Right renal pelvis (tissue), 4 donors: ENCODE data around the gene IL22RA2. TPM values are rescaled to one million over a fixed set of nuclear protein-coding genes. Genes with fewer than 3 reads are reported as not detected.
A peak's percentile ranks its signal among the peaks of the same experiment; 100 is the strongest.

Experiments
- DNase-seq, 4 donors: peaks; one replicate each; pipeline ENCODE4 v3.0.0-alpha.2; 2013; ENCODE audit warnings: low read depth in 4 of 4, low spot score in 3 of 4, missing footprints in 1 of 4
- polyA plus RNA-seq, 4 donors: library from polyadenylated mRNA; unstranded; fragments of 120-200 nt; gene quantifications; one replicate each; pipeline ENCODE4 v1.2.1, GENCODE V29; 2013; ENCODE audit not compliant: insufficient read length in 4 of 4

Gene IL22RA2
- polyA plus RNA-seq, 4 donors: not detected

- no peak for DNase-seq
Measured at GRCh38 chr6:137099689-137100403, 73.6 kb downstream of the IL22RA2 start.

- DNase-seq: no peak
Measured at GRCh38 chr6:137097526-137097925, 75.9 kb downstream of the IL22RA2 start.

DNA sequence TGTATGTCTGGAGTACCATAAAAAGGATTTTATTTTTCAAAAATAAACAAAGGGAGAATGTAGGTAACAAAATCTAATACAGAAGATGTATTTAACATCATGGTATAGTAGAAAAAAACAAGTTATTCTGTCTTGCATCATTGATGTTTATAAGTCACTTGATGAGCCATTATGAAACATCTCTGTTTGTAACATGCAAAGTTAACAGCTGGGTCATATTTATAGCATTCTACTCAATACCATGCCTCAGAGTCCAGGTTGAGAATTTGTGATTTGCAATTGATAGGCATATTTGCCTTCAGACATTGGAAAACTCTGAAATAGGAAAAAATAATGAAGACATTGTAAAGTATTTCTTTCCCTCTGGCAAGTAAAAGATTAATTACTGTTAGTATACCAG, 76.4 kb downstream of the IL22RA2 start:
- no peak for DNase-seq

DNA sequence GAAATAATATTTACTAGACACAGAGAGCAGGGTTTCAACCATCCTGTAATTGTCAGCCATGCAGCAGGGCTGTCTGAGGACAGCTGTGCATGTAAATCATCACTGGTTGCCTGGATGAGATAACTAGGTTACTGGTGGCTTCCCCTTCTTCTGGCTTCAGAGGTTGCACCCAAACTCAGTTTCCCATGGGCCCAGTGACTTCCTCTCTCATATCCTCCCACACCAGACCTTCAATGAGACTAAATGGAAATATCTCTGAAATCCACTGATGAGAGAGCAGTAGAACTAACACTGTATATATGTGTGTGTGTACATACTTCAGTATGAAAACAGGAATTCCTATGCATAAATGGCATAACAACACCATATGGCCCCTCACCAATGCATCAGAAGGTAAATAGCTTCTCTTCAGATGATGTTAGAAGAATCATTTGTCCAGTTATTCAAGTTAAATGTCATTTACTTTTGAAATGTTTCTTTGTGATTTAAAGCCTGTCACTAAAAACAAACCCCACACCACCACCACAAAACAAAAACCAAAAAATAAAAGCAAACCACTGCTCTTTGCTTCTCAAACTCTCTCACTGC, 77.7 kb downstream of the IL22RA2 start:
- DNase-seq: no peak

GRCh38 chr6:137095093-137095492, 78.4 kb downstream of the IL22RA2 start:
- DNase-seq: no peak

DNA sequence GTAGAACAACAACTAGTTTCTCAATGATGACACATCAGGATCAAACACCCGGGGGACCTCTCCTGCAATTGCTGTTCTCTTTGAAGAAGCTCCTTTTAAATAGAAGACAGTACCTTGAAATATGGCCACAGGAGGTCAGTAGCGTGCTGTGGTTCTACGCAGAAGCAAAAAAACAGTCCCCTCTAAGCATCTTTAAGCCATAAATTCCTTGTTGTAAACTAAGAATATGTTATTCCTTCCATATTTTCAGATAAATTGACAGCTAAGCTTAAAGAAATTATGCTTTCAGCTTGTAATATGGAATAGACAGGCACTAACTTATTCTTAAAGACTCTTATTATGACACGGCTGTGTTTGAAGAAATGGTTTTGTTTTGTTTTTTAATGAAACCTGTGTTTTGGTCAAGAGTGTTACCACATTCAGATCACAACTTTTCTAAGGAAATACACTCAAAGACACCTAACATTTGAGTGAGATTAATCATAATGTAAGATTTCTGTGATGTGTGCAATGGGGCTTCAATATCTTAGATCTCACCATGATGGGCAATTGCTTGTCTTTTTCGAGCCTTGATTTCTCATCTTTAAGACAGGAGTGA, 78.9 kb downstream of the IL22RA2 start:
- DNase-seq: peak; percentile 38 to 59 (median 50)

Other genes with a start within 250 kb of the IL22RA2 start
- gene IL20RA, start 128.7 kb downstream of the IL22RA2 start, polyA plus RNA-seq: 1 to 10 TPM in 3 of 4 donors, under 1 TPM in 1; 0.98 to 1.5 (median 1.4) TPM
- 10 to 100 TPM; 53.6 to 69.4 (median 68.3) TPM for gene IFNGR1, start 45.7 kb upstream of the IL22RA2 start, polyA plus RNA-seq